Omental fat pad (tissue), 4 donors: ENCODE measurements around the gene NFIL3. TPM values are rescaled to one million over a fixed set of nuclear protein-coding genes. Genes with fewer than 3 reads are reported as not detected.
"Not testable (repeated sequence)": the region's sequence is repeated elsewhere in the genome, so short reads cannot be mapped to it uniquely, and the experiment has no call there.

ENCODE experiments used
- ATAC-seq: fragments of 150-250 bp; one replicate; pipeline ENCODE4 v1.9.1; 2016; ENCODE audit warnings: mild to moderate bottlenecking, moderate library complexity; ENCODE audit not compliant: low FRiP score
- DNase-seq: peaks from one replicate; pipeline ENCODE4 v3.0.0-alpha.2; 2019; ENCODE audit warnings: low spot score
- total RNA-seq, 4 donors: library from RNA; depleted of rRNA; stranded (reverse); fragments of >200 nt; gene quantifications; one replicate each; pipeline ENCODE4 v1.1.0, GENCODE V29; 2016
- TF ChIP-seq, protein P1 (sequence below), 3 donors: fragments of 450-650 bp; IDR thresholded peaks; one replicate each; pipeline ENCODE4 v1.5.1; 2016 to 2017; ENCODE audit warnings: antibody characterized with exemption in 3 of 3, mild to moderate bottlenecking in 3 of 3, moderate library complexity in 2 of 3

Gene NFIL3
- total RNA-seq, 4 donors from 2014 or later = 51.9 to 247 (median 111) TPM

GRCh38 chr9:91393826-91394225 lies 29.8 kb downstream of the NFIL3 start:
- DNase-seq (no peak), ATAC-seq (no peak)
- TF ChIP-seq, protein P1, sequence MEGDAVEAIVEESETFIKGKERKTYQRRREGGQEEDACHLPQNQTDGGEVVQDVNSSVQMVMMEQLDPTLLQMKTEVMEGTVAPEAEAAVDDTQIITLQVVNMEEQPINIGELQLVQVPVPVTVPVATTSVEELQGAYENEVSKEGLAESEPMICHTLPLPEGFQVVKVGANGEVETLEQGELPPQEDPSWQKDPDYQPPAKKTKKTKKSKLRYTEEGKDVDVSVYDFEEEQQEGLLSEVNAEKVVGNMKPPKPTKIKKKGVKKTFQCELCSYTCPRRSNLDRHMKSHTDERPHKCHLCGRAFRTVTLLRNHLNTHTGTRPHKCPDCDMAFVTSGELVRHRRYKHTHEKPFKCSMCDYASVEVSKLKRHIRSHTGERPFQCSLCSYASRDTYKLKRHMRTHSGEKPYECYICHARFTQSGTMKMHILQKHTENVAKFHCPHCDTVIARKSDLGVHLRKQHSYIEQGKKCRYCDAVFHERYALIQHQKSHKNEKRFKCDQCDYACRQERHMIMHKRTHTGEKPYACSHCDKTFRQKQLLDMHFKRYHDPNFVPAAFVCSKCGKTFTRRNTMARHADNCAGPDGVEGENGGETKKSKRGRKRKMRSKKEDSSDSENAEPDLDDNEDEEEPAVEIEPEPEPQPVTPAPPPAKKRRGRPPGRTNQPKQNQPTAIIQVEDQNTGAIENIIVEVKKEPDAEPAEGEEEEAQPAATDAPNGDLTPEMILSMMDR (IDR thresholded peaks at IDR 0.05) = no peak

DNA sequence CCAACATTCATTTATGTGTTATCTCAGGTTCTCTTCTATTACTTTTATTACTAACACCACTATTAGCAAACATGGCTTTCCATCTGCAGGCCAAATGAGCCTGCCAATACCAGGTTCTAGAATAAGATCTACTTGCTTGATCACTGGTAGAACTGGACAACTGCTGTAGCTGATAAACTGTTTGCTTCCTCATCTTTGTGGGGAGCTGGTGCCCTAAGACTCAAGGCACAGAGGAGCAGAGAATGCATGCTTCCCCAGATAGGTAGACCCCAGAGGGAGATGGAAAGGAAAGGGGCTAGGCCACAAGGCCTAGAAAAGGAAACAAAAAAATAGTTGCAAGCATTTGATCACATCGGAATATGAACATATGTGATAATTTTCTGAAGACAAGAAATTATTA lies 31.2 kb downstream of the NFIL3 start:
- TF ChIP-seq, protein P1 (IDR thresholded peaks at IDR 0.05) = no peak
- no peak for ATAC-seq
- no peak for DNase-seq

DNA sequence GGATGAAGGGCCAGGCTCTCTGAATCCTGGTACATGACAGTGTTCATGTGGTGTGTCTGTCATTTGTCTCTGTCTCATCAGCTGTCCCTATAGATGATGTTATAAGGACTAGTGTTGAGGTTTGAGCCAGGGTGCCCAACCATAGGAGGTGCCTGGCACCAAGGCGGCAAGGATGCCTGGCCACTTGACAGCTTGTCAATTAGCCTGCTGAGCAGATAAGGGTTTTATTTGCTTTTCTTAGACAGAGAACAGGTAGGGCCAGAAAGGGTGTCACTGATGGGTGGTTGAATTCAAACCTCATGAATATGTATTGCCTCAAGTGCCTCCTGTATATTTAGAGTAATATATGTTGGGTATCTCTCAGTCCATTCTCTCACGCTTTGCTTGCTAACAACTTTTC lies 31.8 kb downstream of the NFIL3 start:
- no peak for DNase-seq
- no peak for ATAC-seq
- TF ChIP-seq, protein P1 (IDR thresholded peaks at IDR 0.05) = no peak

DNA sequence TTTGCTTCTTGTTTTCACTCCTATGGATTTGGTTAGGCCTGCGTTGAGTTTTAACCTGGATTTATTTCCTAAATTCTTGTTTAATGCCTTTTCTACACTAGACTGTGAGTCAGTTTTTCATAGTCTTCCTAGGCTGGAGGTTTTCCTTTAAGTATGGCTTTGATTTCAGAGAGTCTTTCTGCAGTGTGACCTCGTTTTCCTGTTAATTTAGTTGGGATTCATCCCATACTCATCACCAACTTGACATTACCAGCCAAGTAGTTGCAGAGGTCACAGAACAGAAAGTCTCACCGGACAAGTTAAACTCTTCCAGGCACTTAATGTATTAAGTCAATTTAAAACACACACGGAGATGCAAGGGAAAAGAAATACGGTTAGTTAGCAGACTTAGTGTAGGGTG lies 32.2 kb downstream of the NFIL3 start:
- DNase-seq = no peak
- no peak for ATAC-seq
- TF ChIP-seq, protein P1 (IDR thresholded peaks at IDR 0.05) = no peak

- ATAC-seq, DNase-seq: not testable (repeated sequence)
Observed at GRCh38 chr9:91389686-91390085, 33.9 kb downstream of the NFIL3 start.

DNA sequence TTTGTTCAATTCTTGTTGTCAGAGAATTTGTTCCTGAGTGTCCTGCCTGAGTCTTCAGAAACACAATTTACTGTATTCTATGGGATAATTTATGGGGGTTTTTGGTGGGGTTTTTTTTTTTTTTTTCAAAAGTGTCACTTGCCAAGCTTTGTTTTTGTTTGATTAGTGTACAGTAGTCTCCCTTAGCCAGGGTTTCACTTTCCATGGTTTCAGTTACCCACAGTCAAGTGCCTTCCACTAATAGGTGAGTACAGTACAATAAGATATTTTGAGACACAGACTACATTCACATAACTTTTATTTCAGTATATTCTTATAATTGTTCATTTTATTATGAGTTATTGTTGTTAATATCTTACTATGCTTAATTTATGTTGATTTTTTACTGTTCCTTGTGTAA lies 36.9 kb downstream of the NFIL3 start:
- no peak for DNase-seq
- TF ChIP-seq, protein P1 (IDR thresholded peaks at IDR 0.05) = no peak
- no peak for ATAC-seq

- DNase-seq (no peak), ATAC-seq (no peak)
- TF ChIP-seq, protein P1 (IDR thresholded peaks at IDR 0.05) = no peak
Observed at GRCh38 chr9:91384954-91385353, 38.7 kb downstream of the NFIL3 start.

GRCh38 chr9:91383577-91383976 lies 40.1 kb downstream of the NFIL3 start:
- ATAC-seq = no peak
- TF ChIP-seq, protein P1 (IDR thresholded peaks at IDR 0.05) = no peak
- no peak for DNase-seq
